Measurements from ENCODE around the gene MRPL40.
A peak's percentile ranks its signal among the peaks of the same experiment; 100 is the strongest.

MRPL40 gene

DNA sequence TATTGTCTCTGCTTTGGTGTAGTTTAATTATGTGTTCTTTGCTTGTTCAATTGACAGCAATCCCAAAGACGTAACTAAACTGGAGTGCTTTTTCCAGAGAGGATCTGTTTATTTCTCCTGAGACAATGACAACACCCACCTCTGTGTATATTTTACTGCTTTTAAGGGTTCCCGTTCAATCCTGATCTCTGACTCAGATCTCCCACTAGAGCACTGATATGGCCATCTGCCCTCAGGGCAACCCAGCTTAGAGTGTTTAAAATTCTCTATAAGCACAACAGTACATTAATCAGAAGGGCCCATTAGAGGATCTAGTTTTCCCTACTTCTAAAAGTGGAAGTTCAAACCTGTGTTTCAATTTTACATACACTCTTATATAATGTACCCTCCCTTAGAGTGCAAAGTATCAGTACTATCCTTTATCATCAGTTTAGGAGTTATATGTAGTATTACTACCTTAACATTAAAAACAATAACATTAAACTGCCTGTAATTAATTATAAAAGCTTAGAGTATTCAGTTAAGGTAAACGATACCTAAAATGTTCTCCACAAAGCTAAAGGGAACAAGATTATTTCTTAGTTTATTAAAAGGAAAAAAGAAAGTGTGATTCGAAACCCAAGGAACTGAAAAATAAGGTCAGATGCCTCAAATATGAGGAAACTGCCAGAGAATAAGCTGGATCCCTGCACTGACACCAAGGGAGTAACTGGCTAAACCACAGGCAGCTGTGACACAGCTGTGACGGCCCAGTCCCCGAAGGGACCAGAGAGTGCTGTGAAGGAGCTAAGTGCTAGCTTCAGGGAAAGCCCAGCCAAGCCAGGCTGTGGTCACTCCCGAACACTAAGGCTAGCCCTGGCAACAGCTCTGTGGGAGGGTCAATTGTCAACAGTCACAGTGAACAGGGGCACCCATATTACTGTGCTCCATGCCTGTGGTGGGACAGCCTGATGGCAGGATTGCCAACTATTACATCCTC lies 31.4 kb downstream of the MRPL40 start:
- no peak for DNase-seq

DNA sequence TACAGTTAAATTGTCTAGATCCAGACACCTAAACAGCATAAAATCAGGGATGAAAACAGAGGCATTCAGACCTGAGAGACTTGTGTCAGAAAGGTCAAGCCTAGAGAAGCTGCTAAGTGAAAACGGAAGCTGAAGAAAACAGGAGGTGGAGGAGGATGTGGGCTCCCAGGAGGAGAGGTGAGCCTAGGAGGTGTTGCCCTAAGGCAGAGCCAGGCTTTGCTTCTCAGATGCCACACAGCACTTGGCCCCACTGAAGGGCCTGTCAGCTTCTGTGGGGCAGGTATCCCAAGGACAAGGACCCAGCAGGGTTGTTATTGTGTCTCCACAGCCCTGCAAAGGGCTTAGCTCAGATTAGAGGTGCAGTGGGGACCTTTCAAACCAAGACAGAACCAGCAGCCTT lies 32.2 kb downstream of the MRPL40 start:
- no peak for DNase-seq

DNA sequence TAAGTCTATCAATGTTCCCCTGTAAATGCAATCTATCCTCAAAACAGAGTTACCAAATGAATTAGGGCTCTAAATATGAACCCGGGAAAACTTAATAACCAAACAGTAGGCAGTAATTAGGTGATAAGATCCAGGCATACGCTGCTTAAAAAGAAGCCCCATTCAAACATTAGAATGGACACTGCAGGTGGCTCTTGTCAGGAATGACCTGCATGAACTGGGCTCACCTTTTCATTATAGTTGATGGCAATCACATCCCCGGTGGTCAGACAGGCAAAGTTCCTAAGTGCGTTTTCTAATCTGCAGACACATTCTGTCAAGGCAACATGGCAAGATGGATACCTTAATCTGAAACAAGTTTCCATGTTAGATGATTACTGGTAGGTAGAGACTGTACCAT lies 32.6 kb downstream of the MRPL40 start:
- no peak for DNase-seq

DNA sequence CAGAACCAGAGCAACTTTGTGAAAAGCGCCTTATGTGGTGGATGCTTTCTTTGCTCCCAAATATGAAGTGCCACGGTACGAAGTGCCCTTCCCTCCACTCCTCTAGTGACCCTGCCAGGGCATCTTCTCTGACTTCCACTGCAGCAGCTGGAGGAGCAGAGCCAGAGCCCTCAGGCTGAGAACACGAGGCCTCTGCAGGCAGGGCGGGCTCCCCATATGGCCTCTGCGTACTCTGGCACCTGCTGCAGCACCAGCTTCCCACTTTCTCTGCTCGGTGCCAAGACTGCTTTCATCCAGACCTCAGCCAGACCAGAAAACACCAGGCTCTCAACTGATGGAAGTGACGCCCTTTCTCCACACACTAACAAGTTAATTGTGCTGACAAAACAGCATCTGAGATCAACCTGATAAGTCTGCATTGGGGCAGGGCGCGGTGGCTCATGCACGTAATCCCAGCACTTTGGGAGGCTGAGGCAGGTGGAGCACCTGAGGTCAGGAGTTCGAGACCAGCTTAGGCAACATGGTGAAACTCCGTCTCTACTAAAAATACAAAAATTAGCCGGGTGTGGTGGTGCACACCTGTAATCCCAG lies 33.9 kb downstream of the MRPL40 start:
- DNase-seq: no peak

DNA sequence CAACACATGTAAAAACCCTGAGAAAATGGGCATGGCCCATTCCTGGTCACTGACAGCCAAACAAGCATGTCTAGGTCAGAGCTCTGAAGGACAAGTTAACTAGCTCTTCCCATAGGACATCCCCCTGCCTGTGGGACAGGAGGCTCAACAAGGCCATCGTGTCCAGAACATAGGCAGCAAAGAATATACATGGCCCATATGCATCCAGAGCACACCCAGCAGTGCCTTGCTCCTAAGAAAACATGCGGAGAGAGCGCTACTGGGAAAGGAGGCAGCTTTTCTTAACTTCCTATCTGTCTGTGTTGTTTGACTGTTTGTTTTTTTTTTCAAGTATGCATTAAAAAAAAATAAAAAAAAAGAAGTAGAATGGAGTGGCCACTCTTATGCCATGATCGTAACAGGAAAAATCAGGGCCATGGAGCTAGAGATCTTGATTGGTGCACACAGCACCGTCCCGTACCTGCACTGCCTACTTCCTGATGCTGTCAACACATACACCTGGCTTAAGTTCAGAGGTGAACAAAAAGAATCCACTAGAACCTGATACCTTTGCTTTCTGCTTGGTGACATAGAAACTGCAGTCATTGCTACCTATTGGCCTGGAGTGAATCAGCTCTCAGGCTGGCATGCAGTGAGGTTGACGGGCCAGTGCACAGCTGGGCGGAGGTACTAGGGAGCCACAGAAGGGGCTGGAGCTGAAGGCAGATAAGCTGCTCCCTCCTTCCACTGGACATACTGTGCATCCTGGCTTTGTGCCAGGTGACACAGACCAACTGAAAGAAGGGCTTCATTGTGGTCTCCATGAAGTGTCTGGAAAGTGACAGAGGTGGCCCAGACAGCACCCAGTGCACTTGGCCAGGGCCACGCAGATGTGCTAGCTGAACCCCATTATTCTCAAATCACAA lies 34.8 kb downstream of the MRPL40 start:
- no peak for DNase-seq

DNA sequence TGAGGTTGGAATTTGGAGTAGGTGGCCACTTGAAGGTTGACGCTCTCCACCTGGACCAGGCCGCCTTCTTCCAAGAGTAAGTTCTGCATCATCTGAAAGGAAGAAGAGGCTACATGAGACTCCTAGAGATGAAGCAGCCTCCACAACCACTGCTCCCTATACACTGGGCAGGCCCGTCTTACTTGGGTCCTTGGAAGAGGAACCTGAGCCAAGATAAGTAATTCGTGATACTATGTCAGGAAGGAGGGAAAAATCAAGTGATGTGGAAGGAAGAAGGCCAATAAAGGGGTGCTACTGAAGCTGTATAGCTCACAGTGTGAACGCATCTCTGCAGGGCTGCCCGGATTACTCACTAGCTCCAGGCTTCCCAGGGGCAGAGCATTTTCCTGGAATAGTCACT lies 35.6 kb downstream of the MRPL40 start:
- DNase-seq: no peak

DNA sequence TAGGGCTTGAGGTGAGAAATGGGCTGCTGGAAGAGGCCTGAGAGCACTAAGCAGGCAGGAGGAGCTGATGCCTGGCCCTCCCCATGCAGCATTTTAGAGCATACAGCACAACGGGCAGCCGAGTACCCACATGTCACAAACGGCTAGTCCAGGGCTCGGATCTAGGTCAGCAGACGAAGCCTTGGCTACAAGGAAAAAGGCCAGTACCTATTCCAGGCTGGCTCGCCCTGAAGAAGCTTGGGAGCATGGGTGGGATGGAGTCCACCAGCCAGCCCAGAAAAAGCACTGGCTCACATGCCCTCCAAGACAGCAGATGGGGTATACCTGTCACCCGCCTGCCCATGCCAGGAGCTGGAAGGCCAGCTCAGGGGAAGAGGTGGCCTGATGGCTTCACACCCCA lies 37.1 kb downstream of the MRPL40 start:
- DNase-seq: no peak

DNA sequence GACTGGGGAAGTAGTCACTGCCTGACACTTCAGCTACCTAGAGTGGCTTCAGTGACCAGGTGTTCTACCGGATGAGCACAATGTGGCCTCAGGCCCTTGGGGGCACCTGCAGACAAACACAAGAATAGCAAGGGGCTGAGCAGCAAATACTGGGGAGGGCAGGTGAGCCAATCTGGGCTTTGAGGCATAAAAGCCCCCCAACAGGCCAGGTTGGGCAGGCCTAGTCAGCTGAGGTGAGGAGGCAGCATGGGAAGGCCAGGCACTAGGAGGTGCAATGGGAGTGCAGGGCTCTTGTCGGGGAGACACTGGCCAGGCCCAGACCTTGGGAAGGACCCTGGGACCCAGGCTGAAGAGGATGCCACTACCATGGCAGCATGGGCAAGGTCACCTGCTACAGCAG lies 37.7 kb downstream of the MRPL40 start:
- no peak for DNase-seq

DNA sequence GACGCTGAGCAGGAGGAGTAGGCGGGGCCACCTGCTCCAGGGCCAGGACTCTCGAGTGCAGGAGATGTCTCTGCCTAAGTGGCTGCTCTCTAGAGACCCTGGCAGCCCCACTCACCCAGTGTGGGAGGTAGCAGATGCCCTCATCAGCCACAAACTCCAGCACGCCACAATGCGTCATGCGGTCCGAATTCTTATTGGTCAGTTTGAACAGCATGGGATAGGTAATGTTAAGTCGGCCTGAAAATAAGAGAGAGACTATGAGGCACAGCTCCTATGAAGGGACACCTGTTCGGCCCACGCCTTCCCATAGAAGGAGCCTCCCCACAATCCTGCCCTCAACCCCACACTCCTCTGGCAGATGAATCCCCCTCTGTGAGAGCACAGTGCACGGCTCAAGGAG lies 39.2 kb downstream of the MRPL40 start:
- no peak for DNase-seq

DNA sequence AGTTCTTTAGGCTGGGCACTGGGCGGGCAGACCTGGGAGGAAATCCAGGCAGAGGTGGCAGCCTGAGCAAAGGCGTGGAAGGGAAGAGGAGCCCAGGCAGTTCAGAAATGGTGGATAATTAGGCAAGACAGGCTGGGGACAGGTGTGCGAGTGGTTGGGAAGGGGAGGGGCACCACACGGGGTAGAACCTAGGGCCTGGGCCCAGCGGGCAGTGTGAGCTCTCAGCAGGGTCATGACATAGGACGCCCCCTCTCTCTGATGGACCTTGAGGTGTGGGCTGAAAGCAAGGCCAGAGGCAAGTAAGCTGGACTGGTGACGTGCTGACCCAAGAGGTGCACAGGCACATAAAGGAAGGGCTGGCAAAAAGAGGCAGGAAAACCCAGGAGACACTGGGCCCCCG lies 39.9 kb downstream of the MRPL40 start:
- no peak for DNase-seq

DNA sequence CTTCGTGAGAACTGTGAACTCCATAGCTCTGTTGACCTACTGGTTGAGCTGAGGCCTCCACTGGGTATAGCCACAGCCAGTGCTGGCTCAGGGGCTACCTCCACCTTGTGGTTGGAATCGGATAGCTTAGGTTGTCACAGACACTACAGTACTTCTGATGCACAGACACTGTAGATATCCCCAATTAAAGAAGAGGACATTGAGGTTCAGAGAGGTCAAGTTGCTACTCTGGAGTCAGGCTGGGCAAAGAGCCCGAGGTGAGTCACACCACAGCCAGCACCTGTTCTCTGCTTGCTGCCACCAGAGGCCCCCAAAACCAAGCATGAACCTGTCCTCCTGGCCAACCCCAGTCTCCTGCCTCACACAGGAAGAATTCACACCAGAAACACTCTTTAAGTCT lies 41.2 kb downstream of the MRPL40 start:
- no peak for DNase-seq

DNA sequence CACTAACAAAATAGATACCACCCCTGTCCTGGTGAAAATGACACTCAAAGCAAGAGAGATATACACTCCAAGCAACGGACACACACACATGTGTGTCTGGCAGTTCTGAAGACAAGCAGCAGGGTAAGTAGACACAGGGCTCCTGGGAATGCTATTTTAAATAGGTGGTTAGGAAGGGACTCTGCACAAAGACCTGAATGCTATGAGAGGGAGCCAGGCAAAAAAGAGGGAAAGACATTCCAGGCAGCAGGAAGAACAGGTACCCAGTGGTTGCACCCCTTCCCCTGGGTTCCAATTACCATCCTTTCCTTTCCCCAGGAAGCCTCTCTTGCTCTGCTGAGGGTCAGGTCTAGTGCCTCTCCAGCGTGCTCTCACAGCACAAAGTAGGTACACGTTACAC lies 43.7 kb downstream of the MRPL40 start:
- DNase-seq: no peak

DNA sequence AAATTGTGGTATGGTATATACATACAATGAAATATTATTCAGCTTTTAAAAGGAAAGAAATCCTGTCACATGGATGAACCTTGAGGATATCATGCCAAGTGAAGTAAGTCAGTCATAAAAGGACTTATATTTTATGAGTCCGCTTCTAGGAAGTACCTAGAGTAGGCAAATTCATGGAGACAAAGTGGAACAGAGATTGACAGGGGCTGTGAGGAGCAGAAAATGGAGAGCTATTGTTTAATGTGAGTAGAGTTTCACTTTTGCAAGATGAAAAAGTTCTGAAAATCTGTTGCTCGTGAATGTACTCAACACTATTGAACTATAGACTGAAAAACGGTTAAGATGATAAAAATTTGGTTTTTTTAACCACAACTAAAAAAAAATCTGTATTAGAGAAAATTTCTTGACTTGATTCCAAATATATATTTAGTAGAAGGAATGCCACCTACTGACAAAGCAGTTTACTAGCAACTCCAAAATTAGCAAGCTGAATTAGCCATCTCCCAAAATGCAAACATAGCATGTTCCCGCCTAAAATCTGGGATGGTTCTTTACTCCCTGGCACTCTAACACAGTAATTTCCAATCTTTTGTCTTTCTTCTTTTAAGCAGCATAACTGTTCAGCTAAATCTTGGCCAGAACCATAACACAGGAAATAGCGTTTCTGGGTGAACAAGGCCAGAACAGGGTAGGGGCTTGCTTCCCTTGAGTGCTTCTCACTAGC lies 45.1 kb downstream of the MRPL40 start:
- peak; percentile 17 for DNase-seq

DNA sequence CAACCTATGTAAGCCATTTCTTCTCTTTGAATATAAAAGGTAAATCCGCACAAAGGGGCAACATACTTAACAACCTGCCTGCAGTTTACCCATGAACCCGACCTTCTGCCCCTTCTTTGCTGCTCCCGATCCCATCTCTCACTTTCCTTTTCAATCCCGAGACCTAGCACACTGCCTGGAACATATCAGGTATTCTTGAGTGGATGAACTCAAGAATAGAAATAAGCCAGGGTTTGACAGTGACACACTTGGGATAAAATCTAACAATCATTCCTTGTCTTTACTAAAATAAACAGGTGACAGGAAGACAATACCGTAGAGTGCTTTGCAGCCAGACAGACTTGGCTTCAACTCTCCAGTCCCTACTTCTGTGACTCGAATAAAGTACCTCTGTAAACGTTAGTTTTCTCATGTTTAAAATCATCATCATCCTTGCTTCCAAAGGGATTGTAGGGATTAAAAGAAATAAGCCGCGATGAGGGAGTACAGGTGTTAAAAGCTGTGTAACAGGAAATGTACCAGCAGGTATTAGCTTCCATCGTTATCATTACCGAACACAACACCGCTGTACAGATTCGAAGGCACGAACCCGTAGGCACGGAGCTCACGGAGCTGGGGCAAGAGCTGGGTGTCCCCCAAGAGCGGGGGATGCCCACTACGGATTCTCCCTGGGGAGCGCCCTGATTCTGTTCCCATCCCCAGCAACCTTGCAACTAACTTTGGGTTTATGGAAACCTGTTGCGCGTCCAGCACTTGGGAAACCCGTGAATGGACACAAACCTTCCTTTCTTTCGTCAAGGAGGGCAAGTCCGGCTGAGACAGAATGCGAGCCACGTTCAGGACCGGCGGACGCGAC lies 45.9 kb downstream of the MRPL40 start:
- DNase-seq: peak; percentile 24

DNA sequence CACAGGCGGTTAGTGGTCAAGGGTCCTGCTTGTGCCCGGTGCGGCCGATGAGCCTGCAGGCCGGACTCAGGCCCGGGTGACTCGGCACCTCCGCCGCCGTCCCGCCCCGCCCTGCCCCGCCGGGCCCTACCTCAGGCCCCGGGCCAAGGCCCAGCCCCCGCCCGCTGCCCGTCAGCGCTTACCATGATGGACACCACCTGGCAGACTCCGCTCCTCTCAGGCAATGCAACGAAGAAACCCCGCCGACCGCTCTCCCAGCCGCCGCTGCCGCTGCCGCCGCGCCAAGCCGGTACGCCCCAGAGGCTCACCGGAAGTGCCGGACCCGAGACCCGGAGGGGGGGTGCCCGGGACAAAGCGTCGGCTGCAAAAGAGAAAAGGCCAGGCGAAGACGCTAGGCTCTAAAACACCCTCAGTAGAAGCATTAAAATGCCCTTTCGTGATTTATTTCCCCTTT lies 46.6 kb downstream of the MRPL40 start, which contains the start of gene UFD1:
UFD1 (minus strand) TSS at position 293 of the 454 bp plus-strand sequence; CDS start at position 185, 108 bp downstream.
- DNase-seq: peak; percentile 87

DNA sequence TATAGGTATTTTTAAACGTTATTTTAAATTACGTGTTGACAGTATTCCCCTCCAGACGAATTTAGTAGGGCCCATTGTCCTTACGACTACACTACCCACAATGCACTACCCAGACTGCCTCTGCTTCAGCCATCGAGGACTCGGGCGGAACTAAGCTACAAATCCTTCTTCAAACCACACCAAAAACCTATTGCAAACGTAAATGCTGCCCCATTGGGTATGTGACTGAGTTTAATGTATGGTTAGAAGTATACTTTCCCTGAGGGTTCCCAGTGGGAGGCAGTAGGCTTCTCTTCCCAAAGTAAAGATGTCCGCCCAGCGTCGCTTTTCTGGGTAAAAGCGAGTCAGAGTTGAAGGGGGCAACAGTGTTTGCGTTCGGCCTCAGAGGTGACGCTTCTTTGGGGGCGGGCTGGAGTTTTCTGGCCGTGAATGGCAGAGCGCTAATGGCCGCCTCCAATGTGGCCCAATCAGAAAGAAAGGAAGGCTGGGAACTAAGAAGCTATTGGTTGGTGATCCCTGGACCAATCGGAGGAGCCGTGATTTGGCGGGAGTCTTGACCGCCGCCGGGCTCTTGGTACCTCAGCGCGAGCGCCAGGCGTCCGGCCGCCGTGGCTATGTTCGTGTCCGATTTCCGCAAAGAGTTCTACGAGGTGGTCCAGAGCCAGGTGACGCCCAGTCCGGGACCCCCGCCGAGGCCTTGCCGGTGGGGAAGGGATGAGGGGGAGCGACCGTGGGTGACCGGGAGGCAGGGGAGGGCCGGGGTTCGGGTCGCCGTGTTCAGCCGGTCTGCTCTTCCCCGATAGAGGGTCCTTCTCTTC lies 47.2 kb downstream of the MRPL40 start, which contains the start of gene CDC45:
CDC45 (plus strand) TSS at position 566 of the 818 bp plus-strand sequence; CDS start at position 615, 49 bp downstream.
- DNase-seq: peak; percentile 98

DNA sequence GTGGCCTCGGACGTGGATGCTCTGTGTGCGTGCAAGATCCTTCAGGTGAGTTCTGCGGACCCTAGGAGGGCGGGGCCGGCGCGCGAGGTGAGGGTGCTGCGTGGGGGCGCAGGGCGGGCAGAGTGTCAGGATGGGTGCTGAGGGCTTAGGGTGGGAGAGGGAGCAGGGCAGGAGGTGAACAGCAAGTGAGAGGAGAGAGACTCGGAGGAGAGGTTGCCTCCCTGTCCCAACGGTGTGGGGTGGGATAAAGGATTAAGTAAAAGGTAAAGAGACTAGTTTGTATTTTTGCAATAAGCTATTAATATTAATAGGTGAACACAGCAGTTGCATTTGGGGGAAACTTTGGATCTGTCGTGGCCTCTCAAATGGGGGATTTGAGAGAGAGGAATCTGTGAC lies 47.8 kb downstream of the MRPL40 start:
- no peak for DNase-seq

DNA sequence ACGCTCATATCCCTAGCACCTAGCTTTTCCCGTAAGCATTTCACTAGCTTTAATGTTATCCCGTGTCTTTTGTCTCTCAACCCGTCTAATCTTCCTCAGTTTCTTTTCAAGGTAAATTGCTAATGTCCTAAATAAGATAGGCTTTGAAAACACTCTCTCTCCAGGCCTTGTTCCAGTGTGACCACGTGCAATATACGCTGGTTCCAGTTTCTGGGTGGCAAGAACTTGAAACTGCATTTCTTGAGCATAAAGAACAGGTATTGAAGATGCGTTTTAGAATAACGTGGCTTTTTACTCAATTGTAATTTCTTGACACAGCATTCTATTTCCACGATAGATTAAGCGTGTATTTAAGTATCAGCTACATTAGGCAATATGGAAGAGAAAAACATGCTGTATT lies 48.4 kb downstream of the MRPL40 start:
- DNase-seq: no peak

DNA sequence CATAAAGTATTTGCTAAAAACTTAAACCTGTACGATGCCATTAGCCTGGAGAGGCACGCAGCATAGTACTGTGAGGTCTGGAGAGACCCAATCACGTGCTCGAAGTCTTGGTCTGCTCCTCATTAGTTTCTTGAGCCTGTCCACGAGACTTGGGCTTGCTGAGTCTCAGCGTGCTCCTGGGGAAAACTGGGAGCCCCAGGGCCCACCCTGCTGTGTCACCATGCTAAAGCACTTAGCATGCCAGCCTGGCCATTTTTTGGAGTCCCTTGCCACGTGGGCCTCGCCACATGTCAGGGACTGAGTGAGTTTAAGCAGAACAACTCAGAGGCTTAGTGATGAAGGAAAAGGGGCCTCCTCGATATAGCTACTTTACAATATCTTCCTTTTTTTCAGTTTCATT lies 50.0 kb downstream of the MRPL40 start:
- no peak for DNase-seq

DNA sequence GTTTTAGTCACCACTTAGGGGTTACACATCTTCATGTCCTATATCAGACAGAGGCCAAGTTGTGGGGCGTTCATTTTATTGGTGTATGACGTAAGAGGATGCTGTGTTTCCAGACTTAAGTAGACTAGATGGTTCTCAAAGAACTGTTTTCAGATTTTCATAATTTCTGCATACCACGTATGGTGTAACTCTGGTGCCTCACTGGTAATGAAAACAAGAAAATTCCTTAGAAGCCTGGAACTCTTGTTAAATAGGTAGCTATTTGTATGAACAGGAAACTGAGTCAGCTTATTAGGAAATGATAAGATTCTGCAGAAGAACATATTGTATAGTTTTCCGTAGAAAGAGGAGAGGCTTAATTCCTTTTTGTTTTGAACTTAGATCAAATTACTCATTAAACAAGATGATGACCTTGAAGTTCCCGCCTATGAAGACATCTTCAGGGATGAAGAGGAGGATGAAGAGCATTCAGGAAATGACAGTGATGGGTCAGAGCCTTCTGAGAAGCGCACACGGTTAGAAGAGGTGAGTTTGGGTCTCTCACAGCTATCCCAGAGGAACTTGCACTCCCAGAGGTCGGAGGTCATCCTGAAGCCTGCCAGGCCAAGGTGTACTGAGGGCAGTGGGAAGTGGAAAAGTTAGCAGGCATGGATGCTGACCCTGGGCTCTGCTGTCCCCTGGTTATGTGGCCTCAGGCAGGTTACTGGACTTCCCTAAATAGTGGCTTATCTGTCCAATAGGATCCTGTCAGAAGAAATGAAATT lies 51.3 kb downstream of the MRPL40 start:
- DNase-seq: no peak

All from activated CD4-positive, alpha-beta T cell treated with anti-CD3 and anti-CD28 coated beads, Interleukin-10, Interleukin-2, amounts not matched to agents 100 ng/mL and 50 ng/mL, durations not matched to agents 16 hours and 8 hours (primary cell).